Esophagus muscularis mucosa (tissue), 3 donors: ENCODE results near the gene SNAPC1.

Experiments used
- CTCF ChIP-seq, 3 experiments: fragments of 200-600 bp in 2 of 3; fragments of 450-650 bp in 1 of 3; sonication (generic) in 2 of 3; IDR thresholded peaks; one replicate each; pipeline ENCODE4 v1.5.1; 2017 to 2019; ENCODE audit warnings: antibody characterized with exemption in 3 of 3, mild to moderate bottlenecking in 2 of 3, moderate library complexity in 1 of 3
- POLR2AphosphoS5 ChIP-seq, 2 donors: sonication (generic); formaldehyde crosslinking; IDR thresholded peaks; one replicate each; pipeline ENCODE4 v1.6.1; 2017; ENCODE audit warnings: antibody characterized with exemption in 2 of 2

GRCh38 chr14:61841145-61841544 is 78.9 kb downstream of the SNAPC1 start:
- TF ChIP-seq CTCF (IDR thresholded peaks at IDR 0.05) (no peak), POLR2AphosphoS5 (IDR thresholded peaks at IDR 0.05) (no peak)
